GM12892 (cell line): Measurements from ENCODE around the gene FHAD1.

Experiments
- DNase-seq: peaks from one replicate; pipeline ENCODE4 v3.0.0; 2011; ENCODE audit not compliant: insufficient read length
- FAIRE-seq: peaks from 2 replicates; lab custom pipeline; 2011; peaks lifted over from hg19 to GRCh38; lab: Jason Lieb, UNC
- POLR2A ChIP-seq: IDR thresholded peaks from 2 replicates; pipeline ENCODE4 v1.6.1; 2011; ENCODE audit warnings: low read depth, low read length, control low read depth
- POLR2AphosphoS5 ChIP-seq: IDR thresholded peaks from 2 replicates; pipeline ENCODE4 v1.6.1; 2011; ENCODE audit warnings: low read depth, low read length, control low read depth
- TAF1 ChIP-seq: IDR thresholded peaks from 2 replicates; pipeline ENCODE4 v1.6.1; 2011; ENCODE audit warnings: low read depth, mild to moderate bottlenecking, control low read depth, low read length, borderline replicate concordance

FHAD1 gene

GRCh38 chr1:15410223-15410883 lies 163.3 kb downstream of the FHAD1 start:
- DNase-seq (no peak), FAIRE-seq (peak; percentile 65)
- no peak for TF ChIP-seq POLR2A
- no peak for TF ChIP-seq POLR2AphosphoS5
- no peak for TF ChIP-seq TAF1

GRCh38 chr1:15410884-15411245 lies 163.8 kb downstream of the FHAD1 start:
- FAIRE-seq (peak; percentile 33), DNase-seq (no peak)
- TF ChIP-seq POLR2AphosphoS5 (no peak), TAF1 (no peak), POLR2A (no peak)

- DNase-seq = peak; percentile 75
- peak; percentile 92 for FAIRE-seq
- no peak for TF ChIP-seq TAF1
- peak; percentile 35; the same call in 1 of the 2 replicates for TF ChIP-seq POLR2A
Observed at GRCh38 chr1:15411593-15412137, 164.6 kb downstream of the FHAD1 start.

- DNase-seq (no peak), FAIRE-seq (peak; percentile 48)
- TF ChIP-seq POLR2A (no peak), POLR2AphosphoS5 (no peak), TAF1 (no peak)
Observed at GRCh38 chr1:15412175-15412800, 165.3 kb downstream of the FHAD1 start.

- no peak for TF ChIP-seq POLR2AphosphoS5
- no peak for FAIRE-seq
- no peak for DNase-seq
Observed at GRCh38 chr1:15412843-15413242, 165.8 kb downstream of the FHAD1 start.

- FAIRE-seq (no peak), DNase-seq (no peak)
- TF ChIP-seq TAF1 = no peak
- no peak for TF ChIP-seq POLR2A
- TF ChIP-seq POLR2AphosphoS5 = no peak
Observed at GRCh38 chr1:15413563-15414444, 166.8 kb downstream of the FHAD1 start.

- FAIRE-seq (no peak), DNase-seq (no peak)
- TF ChIP-seq POLR2AphosphoS5 (no peak), TAF1 (no peak), POLR2A (no peak)
Observed at GRCh38 chr1:15414445-15414983, 167.5 kb downstream of the FHAD1 start.

- TF ChIP-seq POLR2A = no peak
- no peak for TF ChIP-seq TAF1
- TF ChIP-seq POLR2AphosphoS5 = no peak
- FAIRE-seq = peak; percentile 76
- no peak for DNase-seq
Observed at GRCh38 chr1:15417059-15417934, 170.3 kb downstream of the FHAD1 start.

- no peak for FAIRE-seq
- no peak for TF ChIP-seq POLR2AphosphoS5
- no peak for TF ChIP-seq POLR2A
- no peak for TF ChIP-seq TAF1
- DNase-seq = no peak
Observed at GRCh38 chr1:15418806-15419515, 171.9 kb downstream of the FHAD1 start.

GRCh38 chr1:15420853-15421465 lies 173.9 kb downstream of the FHAD1 start:
- TF ChIP-seq TAF1 (no peak), POLR2A (no peak), POLR2AphosphoS5 (no peak)
- FAIRE-seq (peak; percentile 57), DNase-seq (no peak)

- DNase-seq (no peak), FAIRE-seq (no peak)
- TF ChIP-seq POLR2AphosphoS5 = no peak
- TF ChIP-seq POLR2A = no peak
- no peak for TF ChIP-seq TAF1
Observed at GRCh38 chr1:15422871-15423270, 175.8 kb downstream of the FHAD1 start.
